OCI-LY1 (cell line): ENCODE results near the gene ATP6V1E1.

Experiments
- H2AFZ ChIP-seq: fragments of 200-600 bp; sonication (generic), shearing (Covaris generic); 2 replicates; pipeline ENCODE4 v1.6.0; 2014; ENCODE audit warnings: antibody characterized with exemption, mild to moderate bottlenecking, low read length
- H3F3A ChIP-seq: fragments of 200-600 bp; sonication (generic), shearing (Covaris generic); 2 replicates; pipeline ENCODE4 v1.6.0; 2014; ENCODE audit warnings: mild to moderate bottlenecking, antibody characterized with exemption, low read length, moderate library complexity; ENCODE audit not compliant: insufficient read depth
- H3K27ac ChIP-seq: fragments of 200-600 bp; sonication (generic); 2 replicates; pipeline ENCODE4 v1.5.1; 2014; ENCODE audit warnings: low read length, mixed run types, mild to moderate bottlenecking, low read depth; ENCODE audit not compliant: poor library complexity, severe bottlenecking
- H3K27me3 ChIP-seq: fragments of 200-600 bp; sonication (generic); 2 replicates; pipeline ENCODE4 v1.6.0; 2014; ENCODE audit warnings: antibody characterized with exemption, mild to moderate bottlenecking, low read length, moderate library complexity; ENCODE audit not compliant: insufficient read depth
- H3K36me3 ChIP-seq: fragments of 200-600 bp; sonication (generic); 2 replicates; pipeline ENCODE4 v1.6.1; 2014; ENCODE audit warnings: mild to moderate bottlenecking, antibody characterized with exemption, low read length, moderate library complexity, mixed read lengths; ENCODE audit not compliant: insufficient read depth
- H3K4me1 ChIP-seq: fragments of 200-600 bp; sonication (generic); 2 replicates; pipeline ENCODE4 v1.5.1; 2014; ENCODE audit warnings: mild to moderate bottlenecking, low read length, moderate library complexity; ENCODE audit not compliant: insufficient read depth, severe bottlenecking
- H3K4me2 ChIP-seq: fragments of 200-600 bp; sonication (generic), shearing (Covaris generic); 2 replicates; pipeline ENCODE4 v1.6.1; 2014; ENCODE audit warnings: low read length
- H3K4me3 ChIP-seq: fragments of 200-600 bp; sonication (generic); 2 replicates; pipeline ENCODE4 v1.5.1; 2014; ENCODE audit warnings: low read length, low read depth, mild to moderate bottlenecking, mixed read lengths; ENCODE audit not compliant: poor library complexity, severe bottlenecking
- H3K79me2 ChIP-seq: fragments of 200-600 bp; shearing (Covaris generic); 2 replicates; pipeline ENCODE4 v1.6.1; 2016; ENCODE audit warnings: mixed run types, low read length, mixed read lengths; ENCODE audit not compliant: insufficient read depth
- H3K9ac ChIP-seq: fragments of 200-600 bp; sonication (generic), shearing (Covaris generic); 2 replicates; pipeline ENCODE4 v1.6.1; 2014; ENCODE audit warnings: mild to moderate bottlenecking, low read length, mixed read lengths
- H3K9me2 ChIP-seq: fragments of 200-600 bp; sonication (generic), shearing (Covaris generic); 2 replicates; pipeline ENCODE4 v1.6.1; 2014; ENCODE audit warnings: low read depth, mild to moderate bottlenecking, low read length, mixed read lengths
- H3K9me3 ChIP-seq: fragments of 200-600 bp; shearing (Covaris generic); 2 replicates; pipeline ENCODE4 v1.6.1; 2014; ENCODE audit warnings: low read length, mixed read lengths
- H4K20me1 ChIP-seq: fragments of 200-600 bp; sonication (generic), shearing (Covaris generic); 2 replicates; pipeline ENCODE4 v1.6.0; 2016; ENCODE audit warnings: mild to moderate bottlenecking, low read length; ENCODE audit not compliant: insufficient read depth
- CTCF ChIP-seq: fragments of 200-600 bp; sonication (generic), shearing (Covaris generic); IDR thresholded peaks from 2 replicates; pipeline ENCODE4 v1.5.1; 2017; ENCODE audit warnings: mild to moderate bottlenecking, antibody characterized with exemption, low read length, moderate library complexity, mixed read lengths
- EZH2 ChIP-seq: fragments of 200-600 bp; sonication (generic), shearing (Covaris generic); IDR thresholded peaks from 2 replicates; pipeline ENCODE4 v1.8.0; 2017; ENCODE audit warnings: borderline replicate concordance, mixed run types, mild to moderate bottlenecking, antibody characterized with exemption, low read length, moderate library complexity, mixed read lengths

Gene ATP6V1E1

DNA sequence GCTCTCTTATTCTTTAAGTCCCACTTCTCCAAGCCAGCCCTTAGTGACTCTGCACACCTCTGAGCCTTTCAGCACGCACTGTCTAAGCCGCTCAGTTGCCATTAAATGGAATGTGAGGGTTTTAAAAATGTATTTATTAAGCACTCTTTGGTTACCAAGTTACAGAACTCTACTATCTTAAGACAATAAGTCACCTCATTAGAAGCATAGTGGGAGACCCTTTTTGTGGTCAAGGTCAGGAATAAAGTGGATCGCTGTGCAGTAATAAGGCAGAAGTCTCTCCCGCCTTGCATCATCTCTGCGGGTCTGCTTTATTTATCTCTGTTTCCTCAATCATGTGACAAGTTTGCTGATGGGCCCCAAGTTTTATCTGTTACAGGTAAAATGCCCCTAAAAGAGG lies 53.4 kb downstream of the ATP6V1E1 start:
- H3K9ac ChIP-seq: no peak overlapping the region
- H3K9me3 ChIP-seq: no peaks in the 10 kb centered on the region
- no peak overlapping the region for H2AFZ ChIP-seq
- no peaks in the 10 kb centered on the region for H3K79me2 ChIP-seq
- H3K27ac ChIP-seq: no peak overlapping the region
- no peak overlapping the region for H3K4me2 ChIP-seq
- no peaks in the 10 kb centered on the region for H3K27me3 ChIP-seq
- H3K36me3 ChIP-seq: no peaks in the 10 kb centered on the region
- no peaks in the 10 kb centered on the region for H3K9me2 ChIP-seq
- H3K4me3 ChIP-seq: no peak overlapping the region
- no peak for TF ChIP-seq CTCF
- TF ChIP-seq EZH2: no peak
- no peaks in the 10 kb centered on the region for H3K4me1 ChIP-seq
- no peaks in the 10 kb centered on the region for H3F3A ChIP-seq
- no peaks in the 10 kb centered on the region for H4K20me1 ChIP-seq

DNA sequence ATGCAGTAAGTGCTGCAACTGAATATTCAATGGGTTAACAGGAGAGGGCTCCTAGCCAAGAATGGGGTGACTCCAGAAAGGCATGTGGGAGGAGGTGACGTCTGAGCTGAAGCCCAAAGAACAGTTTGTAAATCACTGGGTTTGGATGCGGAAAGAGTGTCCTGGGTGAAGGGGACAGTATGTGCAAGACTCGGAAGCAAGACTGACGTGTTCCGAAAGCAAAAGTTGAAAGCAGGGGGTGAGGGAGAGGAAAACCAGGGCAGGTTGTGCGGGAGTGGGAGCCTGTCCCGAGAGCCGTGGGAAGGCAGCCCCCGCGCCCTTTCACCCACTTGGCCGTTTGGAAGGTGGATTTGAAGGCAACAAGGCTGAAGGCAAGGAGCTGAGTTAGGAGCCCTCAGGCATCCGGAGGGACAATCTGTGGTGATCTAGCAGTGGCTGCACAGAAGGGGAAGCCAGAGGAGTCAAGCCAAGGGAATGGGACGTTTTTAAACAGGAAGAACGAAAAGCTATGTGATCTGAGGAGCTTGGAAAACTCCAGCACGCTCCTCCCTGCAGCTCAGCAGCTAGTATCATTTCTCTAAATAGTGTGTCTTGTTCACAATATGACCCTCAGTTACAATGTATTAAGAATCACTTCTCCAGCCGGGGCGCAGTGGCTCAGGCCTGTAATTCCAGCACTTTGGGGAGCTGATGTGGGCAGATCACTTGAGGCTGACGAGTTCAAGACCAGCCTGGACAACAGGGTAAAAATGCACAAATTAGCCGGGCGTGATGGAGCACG lies 57.5 kb downstream of the ATP6V1E1 start:
- H3K4me3 ChIP-seq: no peak overlapping the region
- H3K27ac ChIP-seq: no peak overlapping the region
- H3K4me1 ChIP-seq: no peaks in the 10 kb centered on the region
- no peaks in the 10 kb centered on the region for H3K79me2 ChIP-seq
- no peaks in the 10 kb centered on the region for H3K9me2 ChIP-seq
- H3F3A ChIP-seq: no peaks in the 10 kb centered on the region
- H3K4me2 ChIP-seq: no peak overlapping the region
- no peak for TF ChIP-seq CTCF
- TF ChIP-seq EZH2: no peak
- H3K36me3 ChIP-seq: no peaks in the 10 kb centered on the region
- no peak overlapping the region for H2AFZ ChIP-seq
- H3K9me3 ChIP-seq: no peaks in the 10 kb centered on the region
- no peaks in the 10 kb centered on the region for H4K20me1 ChIP-seq
- no peak overlapping the region for H3K9ac ChIP-seq
- H3K27me3 ChIP-seq: no peaks in the 10 kb centered on the region

DNA sequence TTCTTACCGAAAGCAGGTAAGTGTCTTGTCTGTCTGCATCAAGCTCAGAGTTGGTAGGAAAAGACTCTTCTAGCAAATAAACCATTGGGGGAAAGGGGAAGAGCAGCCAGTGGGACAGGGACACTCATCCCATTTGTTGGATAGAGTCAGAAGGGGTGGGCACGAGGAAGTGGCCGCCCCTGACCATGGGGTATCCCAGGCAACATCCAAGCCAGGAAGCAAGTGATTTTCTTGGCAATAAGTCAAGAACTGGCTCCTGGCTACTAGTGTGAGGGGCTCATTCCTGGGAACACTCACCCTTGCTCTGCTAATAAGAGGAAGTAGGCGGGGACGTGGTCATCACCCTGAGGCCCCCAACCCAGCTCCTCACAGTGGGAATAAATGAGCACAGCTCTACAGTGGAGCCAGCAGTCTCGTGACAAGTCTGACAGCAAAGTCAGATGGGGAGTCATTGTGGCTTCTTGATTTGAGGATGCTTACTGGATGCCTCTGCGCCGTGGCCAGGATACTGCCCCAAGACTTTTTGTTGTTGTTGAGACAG lies 58.5 kb downstream of the ATP6V1E1 start:
- Histone ChIP-seq H4K20me1 (no peaks in the 10 kb centered on the region), H3K4me1 (no peaks in the 10 kb centered on the region), H2AFZ (no peak overlapping the region), H3F3A (no peaks in the 10 kb centered on the region), H3K27ac (no peak overlapping the region), H3K36me3 (no peaks in the 10 kb centered on the region), H3K9me3 (no peaks in the 10 kb centered on the region), H3K9me2 (no peaks in the 10 kb centered on the region), H3K4me2 (no peak overlapping the region), H3K79me2 (no peaks in the 10 kb centered on the region), H3K4me3 (no peak overlapping the region), H3K27me3 (no peaks in the 10 kb centered on the region), H3K9ac (no peak overlapping the region)
- TF ChIP-seq EZH2 (no peak), CTCF (no peak)
